Keratinocyte (primary cell): ENCODE results near the gene FAM53B.

ENCODE experiments used
- CTCF ChIP-seq, 3 experiments: IDR thresholded peaks in 1 of 3; conservative IDR thresholded peaks in 1 of 3; optimal IDR thresholded peaks in 1 of 3; 2 replicates in 2 of 3; 3 replicates in 1 of 3; pipeline versions ENCODE3 to v1.5.1; 2011; ENCODE audit warnings: low read length in 3 of 3, mild to moderate bottlenecking in 3 of 3, moderate library complexity in 2 of 3, control low read depth in 1 of 3, inconsistent platforms in 1 of 3; ENCODE audit not compliant: insufficient read depth in 2 of 3; ENCODE audit errors: extremely low read depth in 1 of 3
- EZH2 ChIP-seq: IDR thresholded peaks from one replicate; pipeline ENCODE4 v1.6.1; 2012; ENCODE audit warnings: inconsistent platforms, mild to moderate bottlenecking, low read length, moderate library complexity

- no peak for TF ChIP-seq CTCF (optimal IDR thresholded peaks at IDR 0.05 in 1 of 3, IDR thresholded peaks at IDR 0.05 in 1 of 3, conservative IDR thresholded peaks at IDR 0.05 in 1 of 3; ENCODE audit: extremely low read depth in 1 of 3, insufficient read depth in 2 of 3, low read length in 3 of 3)
- TF ChIP-seq EZH2: no peak
Measured at GRCh38 chr10:124710266-124710881, 33.8 kb downstream of the FAM53B start.
